Type B pancreatic cell (in vitro differentiated cells): ENCODE results near the gene AP4M1. TPM values are rescaled to one million over a fixed set of nuclear protein-coding genes. Genes with fewer than 3 reads are reported as not detected.

Experiments
- DNase-seq: peaks from one replicate; pipeline ENCODE4 v3.0.0; 2021; ENCODE audit warnings: mixed read lengths; ENCODE audit not compliant: unreplicated experiment; ENCODE audit errors: extremely low spot score
- H3K27ac Mint-ChIP-seq: 2 replicates; pipeline ENCODE4 v1.8.0; 2021; ENCODE audit warnings: mild to moderate bottlenecking, mixed read lengths
- H3K27me3 Mint-ChIP-seq: 2 replicates; pipeline ENCODE4 v1.8.0; 2021; ENCODE audit warnings: mixed read lengths
- H3K36me3 Mint-ChIP-seq: 2 replicates; pipeline ENCODE4 v1.8.0; 2021; ENCODE audit warnings: mixed read lengths
- H3K4me1 Mint-ChIP-seq: one replicate; pipeline ENCODE4 v1.8.0; 2021; ENCODE audit warnings: mixed read lengths; ENCODE audit not compliant: unreplicated experiment
- H3K4me3 Mint-ChIP-seq: 2 replicates; pipeline ENCODE4 v1.8.0; 2021; ENCODE audit warnings: mild to moderate bottlenecking, mixed read lengths
- H3K9me3 Mint-ChIP-seq: 2 replicates; pipeline ENCODE4 v1.8.0; 2021; ENCODE audit warnings: mixed read lengths
- CTCF ChIP-seq: fragments of 200-600 bp; sonication (generic); conservative IDR thresholded peaks from 2 replicates; pipeline ENCODE4 v1.5.0; 2021; ENCODE audit warnings: antibody characterized with exemption, mild to moderate bottlenecking
- total RNA-seq: library from RNA; stranded (reverse); gene quantifications from 2 replicates; pipeline ENCODE4 v1.2.1, GENCODE V29; 2021; ENCODE audit warnings: low replicate concordance

The AP4M1 gene
- total RNA-seq, 1 donor from 2014 or later: 28.5 TPM

- no peak for TF ChIP-seq CTCF
- Mint-ChIP-seq H3K4me1 (peaks cover 20% of the 10 kb centered on the region), H3K36me3 (peaks cover 54% of the 10 kb centered on the region), H3K4me3 (peak overlapping the region; percentile 97), H3K9me3 (peaks cover 14% of the 10 kb centered on the region), H3K27me3 (no peaks in the 10 kb centered on the region), H3K27ac (peak overlapping the region; percentile 65)
- DNase-seq: no peak
Observed at GRCh38 chr7:100079024-100079560, 22.4 kb upstream of the AP4M1 start.

- peaks cover 35% of the 10 kb centered on the region for H3K36me3 Mint-ChIP-seq
- peaks cover 20% of the 10 kb centered on the region for H3K4me1 Mint-ChIP-seq
- H3K27ac Mint-ChIP-seq: peak overlapping the region; percentile 90
- no peak for DNase-seq
- no peaks in the 10 kb centered on the region for H3K27me3 Mint-ChIP-seq
- no peak for TF ChIP-seq CTCF
- H3K4me3 Mint-ChIP-seq: peak overlapping the region; percentile 97
- peaks cover 9% of the 10 kb centered on the region for H3K9me3 Mint-ChIP-seq
Observed at GRCh38 chr7:100080907-100081534, 20.4 kb upstream of the AP4M1 start.

GRCh38 chr7:100081535-100082102 is 19.8 kb upstream of the AP4M1 start, which contains the start of gene ZNF3:
Gene ZNF3, minus strand, starts transcription at chr7:100081723. Its CDS starts 4,366 bp downstream, at chr7:100077357.
- peaks cover 20% of the 10 kb centered on the region for H3K4me1 Mint-ChIP-seq
- no peaks in the 10 kb centered on the region for H3K27me3 Mint-ChIP-seq
- peak within 1 kb of the TSS; percentile 97 for H3K4me3 Mint-ChIP-seq
- DNase-seq: peak; percentile 99
- H3K27ac Mint-ChIP-seq: peak within 1 kb of the TSS; percentile 90
- peak; percentile 98 for TF ChIP-seq CTCF
- peaks cover 29% of the 10 kb centered on the region for H3K36me3 Mint-ChIP-seq
- peaks cover 9% of the 10 kb centered on the region for H3K9me3 Mint-ChIP-seq

- H3K27me3 Mint-ChIP-seq: no peaks in the 10 kb centered on the region
- no peak for DNase-seq
- peaks cover 24% of the 10 kb centered on the region for H3K4me1 Mint-ChIP-seq
- H3K36me3 Mint-ChIP-seq: peaks cover 22% of the 10 kb centered on the region
- H3K9me3 Mint-ChIP-seq: peaks cover 4% of the 10 kb centered on the region
- no peak for TF ChIP-seq CTCF
- H3K27ac Mint-ChIP-seq: peak overlapping the region; percentile 90
- H3K4me3 Mint-ChIP-seq: peak overlapping the region; percentile 97
Observed at GRCh38 chr7:100082978-100083377, 18.5 kb upstream of the AP4M1 start.

GRCh38 chr7:100085515-100085914 is 15.9 kb upstream of the AP4M1 start:
- H3K27me3 Mint-ChIP-seq: no peaks in the 10 kb centered on the region
- peaks cover 23% of the 10 kb centered on the region for H3K4me1 Mint-ChIP-seq
- no peak overlapping the region for H3K4me3 Mint-ChIP-seq
- H3K27ac Mint-ChIP-seq: no peak overlapping the region
- H3K9me3 Mint-ChIP-seq: peaks cover 4% of the 10 kb centered on the region
- peaks cover 9% of the 10 kb centered on the region for H3K36me3 Mint-ChIP-seq
- no peak for DNase-seq
- no peak for TF ChIP-seq CTCF
